Fibroblast of peridontal ligament (primary cell): ENCODE data around the gene PHACTR2.

Experiments used
- DNase-seq: peaks from one replicate; pipeline ENCODE4 v3.0.0-alpha.2; 2010; ENCODE audit errors: extremely low read depth

Gene PHACTR2

DNA sequence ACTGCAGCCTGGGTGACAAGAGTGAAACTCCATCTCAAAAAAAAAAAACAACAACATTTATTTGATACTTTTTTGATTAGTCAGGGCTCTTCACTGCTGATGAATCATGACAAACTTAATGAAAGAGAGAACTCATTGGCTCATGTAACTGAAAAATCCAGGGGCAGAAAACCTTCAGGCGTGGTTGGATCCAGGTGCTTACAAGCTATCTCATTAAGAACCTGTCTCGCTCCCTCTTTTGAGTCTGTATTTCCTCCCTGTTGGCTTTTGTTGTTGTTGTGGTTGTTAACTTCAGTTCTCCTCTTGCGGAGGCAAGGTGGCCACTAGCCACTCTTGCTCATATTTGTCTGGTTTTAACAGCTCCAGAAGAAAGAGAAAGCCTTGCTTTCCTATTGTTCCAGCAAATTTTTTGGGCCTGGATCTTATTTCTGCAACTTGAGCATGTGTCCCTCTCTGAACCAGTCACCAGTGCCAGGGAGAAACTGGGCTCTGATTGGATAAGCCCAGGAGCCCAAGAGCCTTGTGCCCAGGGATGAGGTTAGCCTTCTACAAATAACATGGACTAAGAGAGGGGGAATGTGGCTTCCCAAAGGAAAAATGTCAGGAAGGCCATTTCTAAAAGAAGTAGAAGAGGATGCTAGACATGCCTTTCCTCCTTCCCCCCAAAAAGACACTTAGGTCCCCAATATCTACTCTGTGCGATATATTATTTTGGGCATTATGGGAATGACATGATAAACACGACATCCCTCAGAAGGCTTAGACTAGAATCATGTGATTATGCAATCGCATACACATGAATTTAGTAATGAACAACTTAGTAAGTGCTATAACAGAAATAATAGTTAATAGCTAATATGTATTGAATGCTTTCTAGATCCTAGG, 64.5 kb downstream of the PHACTR2 start:
- no peak for DNase-seq

GRCh38 chr6:143742955-143743255, 65.1 kb downstream of the PHACTR2 start:
- DNase-seq = no peak

DNA sequence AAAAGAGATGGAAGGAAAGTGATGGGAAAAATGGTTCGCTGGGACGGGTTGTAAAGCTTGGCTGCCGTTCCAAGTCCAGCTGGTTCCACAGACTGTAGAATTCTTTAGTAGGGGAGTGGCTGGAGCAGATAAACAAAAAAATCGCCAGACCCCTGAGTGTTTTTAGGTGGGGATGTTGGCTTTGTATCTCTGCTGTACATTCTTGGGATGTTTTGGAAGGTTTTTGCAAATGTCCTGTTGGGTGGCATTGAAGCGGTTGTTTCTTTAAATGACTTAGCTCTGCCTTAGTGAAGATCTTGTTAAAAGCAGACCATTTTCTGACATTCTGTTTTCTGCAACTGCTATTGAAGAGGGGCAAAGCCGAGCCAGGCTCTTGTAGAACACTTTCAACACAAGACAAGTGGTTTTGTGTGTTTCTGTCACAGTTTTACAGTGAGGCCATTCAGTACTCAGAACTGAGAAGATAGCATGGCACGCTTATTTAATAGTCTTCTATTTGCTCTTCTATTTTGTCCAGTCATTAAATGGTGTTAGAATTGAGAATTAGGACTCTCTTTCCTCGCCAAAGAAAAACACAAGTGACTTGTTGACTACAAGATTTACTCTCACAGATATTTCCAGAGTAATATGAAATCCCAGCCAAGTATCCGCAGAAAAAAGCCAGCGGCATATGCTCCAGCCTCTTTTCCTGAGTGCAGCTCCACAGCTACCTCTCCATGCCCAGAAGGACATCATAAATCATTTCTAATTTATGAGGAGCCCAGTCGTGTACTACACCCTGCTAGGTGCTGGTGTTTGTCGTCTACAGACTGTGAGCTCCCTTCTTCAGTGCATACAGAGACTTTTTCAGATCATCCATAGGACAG, 65.8 kb downstream of the PHACTR2 start:
- DNase-seq = no peak

DNA sequence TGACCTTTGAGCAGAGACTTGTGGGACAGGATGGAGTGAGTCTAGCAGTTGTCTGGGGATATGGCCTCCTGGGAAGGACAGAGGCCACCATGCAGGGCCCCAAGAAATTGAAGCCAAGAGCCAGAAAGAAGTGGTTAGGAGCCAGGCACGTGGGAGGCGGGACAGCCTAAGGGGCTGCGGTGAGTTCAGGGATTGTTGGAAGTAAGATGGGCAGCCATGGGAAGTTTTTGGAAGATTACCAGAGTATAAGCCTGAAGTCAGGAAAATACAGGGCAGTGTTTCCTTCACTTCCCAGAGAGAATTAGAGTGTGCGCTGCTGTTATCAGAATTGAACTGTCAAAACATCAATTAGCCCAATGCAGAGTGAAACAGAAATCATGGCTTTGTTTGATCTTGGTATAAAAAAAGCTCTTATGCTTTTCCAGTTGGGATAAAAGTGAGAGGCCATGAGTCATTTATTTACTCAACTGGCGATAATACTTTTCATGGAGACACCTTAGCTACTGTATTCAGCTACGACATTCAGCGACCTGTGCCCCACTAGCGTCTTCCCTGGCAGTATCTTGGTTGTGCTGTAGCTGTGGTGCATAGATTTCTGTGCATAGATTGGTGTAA, 66.9 kb downstream of the PHACTR2 start:
- no peak for DNase-seq

DNA sequence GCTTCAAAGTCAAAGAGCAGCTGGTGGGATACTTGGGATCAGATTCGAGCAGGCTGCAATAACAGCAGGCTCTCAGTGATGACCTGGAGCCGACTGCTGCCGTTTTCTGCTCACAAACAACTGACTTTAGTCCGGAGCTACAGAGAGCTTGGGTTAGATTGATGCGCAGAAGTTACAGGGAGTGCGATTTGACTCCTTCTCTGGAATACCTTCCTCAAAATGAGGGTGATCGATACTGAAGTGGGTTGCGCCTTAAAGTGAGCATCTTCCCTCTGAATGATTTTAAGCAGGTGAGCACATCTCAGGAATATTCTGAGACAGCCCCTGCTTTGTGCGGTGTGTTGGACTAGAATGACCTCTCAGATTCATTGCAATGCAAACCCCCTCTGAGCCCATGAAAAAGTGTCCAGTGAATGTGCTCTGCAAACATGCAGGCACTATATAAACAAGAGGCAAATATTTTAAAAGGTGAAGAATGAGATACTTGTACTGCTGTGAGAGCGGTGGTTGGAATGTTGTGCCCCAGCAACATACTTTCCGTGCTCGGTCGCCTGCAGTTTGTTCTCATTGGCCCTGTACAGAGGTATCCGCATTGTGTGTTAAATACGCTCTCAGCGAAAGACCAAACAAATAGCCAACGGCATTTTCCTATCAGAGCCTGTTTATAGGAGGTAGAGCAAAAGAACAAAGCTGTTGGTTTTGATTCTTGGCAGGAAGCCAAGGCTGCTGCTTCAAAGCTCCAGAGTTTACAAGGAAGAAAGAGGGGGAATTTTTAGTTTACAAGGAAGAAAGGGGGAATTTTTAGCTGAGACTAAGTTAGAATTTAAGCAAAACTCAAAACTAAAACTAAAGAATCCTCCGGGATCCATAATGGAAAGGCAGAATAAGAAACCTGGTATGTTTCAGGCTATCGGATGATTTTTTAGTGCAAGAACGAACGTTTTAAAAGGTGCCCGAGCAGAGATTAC, 67.7 kb downstream of the PHACTR2 start:
- DNase-seq = peak; percentile 46

DNA sequence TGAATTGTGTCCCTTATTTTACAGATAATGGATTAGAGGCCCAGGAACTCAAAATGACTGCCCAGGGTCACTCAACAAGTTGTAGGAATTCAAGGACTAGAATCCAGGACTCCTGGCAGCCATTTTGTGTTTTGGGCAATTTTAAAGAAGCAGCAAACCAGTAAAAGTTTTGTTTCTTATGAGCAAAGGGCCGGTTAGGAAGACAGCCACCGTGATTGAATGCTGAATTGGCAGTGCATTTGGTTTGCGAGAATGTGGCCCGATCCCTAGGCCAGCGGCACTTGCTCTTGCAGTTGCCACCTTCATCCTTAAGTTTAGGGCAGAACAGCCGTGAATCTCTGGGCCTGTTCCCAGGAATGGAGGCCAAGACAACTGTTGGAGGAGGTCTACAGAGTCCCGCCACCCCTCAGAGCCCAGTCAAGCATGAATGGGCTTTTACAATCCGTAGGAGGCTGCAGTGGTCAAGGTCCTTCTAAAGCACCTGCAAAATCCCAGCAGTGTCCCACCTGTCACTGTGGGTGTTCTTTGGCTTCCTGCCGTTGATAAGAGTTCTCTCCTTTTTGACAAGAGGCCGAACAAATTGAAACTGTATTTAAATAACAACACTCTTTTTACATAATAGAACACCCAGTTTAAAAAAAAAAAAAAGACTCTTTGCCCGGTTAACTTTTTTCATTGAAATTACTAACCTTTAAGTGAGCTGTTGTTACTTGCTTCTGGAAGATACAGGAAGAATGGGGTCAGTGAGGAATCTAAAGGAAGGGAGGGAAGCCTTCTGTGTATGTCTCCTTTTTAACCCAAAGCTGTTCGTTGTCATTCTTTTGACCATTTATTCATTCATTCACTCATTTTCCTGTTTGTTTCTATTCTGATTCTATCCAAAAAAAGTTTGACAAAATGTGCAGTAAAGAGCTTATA, 68.7 kb downstream of the PHACTR2 start:
- no peak for DNase-seq

- DNase-seq = no peak
Observed at GRCh38 chr6:143747347-143747842, 69.6 kb downstream of the PHACTR2 start.

DNA sequence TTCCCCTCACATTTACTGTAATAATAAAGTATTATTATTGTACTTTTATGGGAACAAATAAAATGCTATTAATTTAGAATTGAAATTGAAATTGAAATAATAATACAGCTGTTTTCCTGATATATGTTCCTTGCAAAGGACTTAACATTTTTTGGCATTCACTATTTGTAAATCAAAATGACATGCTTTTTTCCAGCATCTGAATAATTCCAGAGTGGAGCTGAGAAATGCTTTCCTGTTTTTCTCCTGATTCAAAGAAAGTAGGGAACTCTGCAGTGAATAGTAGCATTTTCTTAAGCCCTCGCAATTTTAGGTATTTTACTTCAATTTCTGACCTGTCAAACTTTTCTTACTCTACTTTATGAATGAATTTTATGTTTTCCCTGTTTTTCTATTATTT, 72.1 kb downstream of the PHACTR2 start:
- DNase-seq = no peak

GRCh38 chr6:143750877-143751276, 73.1 kb downstream of the PHACTR2 start:
- no peak for DNase-seq

GRCh38 chr6:143752459-143752858, 74.7 kb downstream of the PHACTR2 start:
- DNase-seq = no peak

- no peak for DNase-seq
Observed at GRCh38 chr6:143753678-143754077, 75.9 kb downstream of the PHACTR2 start.

- DNase-seq = peak; percentile 30
Observed at GRCh38 chr6:143754204-143754603, 76.4 kb downstream of the PHACTR2 start.

DNA sequence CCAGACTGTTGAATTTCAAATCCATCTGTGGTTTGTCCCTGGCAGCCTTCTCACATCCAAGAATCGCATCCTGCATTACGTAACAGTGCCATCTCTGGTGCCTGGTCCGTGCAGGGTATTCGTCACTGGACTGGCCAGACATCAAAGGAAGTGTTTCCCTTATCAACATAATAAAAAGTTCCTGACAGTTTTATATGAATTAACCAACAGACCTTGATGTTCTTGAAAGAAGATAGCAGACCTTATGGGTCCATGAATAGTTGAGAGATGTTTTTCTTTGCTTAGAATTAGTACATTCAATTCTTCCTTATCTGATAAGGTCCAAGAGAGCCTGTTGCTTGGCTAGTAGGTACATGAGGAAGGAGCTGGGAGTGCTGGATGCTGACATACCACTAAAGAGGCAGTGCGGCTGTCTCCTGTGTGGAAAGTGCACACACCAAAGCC, 77.6 kb downstream of the PHACTR2 start:
- no peak for DNase-seq

- DNase-seq = no peak
Observed at GRCh38 chr6:143757346-143757832, 79.6 kb downstream of the PHACTR2 start.

DNA sequence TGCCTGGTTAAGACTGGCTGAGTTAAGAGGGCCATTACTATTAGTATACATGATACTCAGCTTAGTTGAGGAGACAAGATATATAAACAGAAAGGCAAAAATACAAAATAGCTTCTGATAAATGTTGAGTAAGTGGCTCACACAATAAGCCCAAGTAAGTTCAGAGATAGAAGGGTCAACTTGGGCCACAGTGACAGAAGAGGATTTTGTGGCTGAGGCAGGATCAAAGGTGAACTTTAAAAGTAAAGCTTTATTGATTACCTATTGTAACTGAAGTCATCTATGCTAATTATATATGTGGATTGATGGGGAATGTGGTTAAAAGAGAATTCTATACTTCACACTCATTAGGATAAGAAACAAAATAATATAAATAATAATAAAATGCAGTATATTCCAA, 80.8 kb downstream of the PHACTR2 start:
- DNase-seq = no peak

DNA sequence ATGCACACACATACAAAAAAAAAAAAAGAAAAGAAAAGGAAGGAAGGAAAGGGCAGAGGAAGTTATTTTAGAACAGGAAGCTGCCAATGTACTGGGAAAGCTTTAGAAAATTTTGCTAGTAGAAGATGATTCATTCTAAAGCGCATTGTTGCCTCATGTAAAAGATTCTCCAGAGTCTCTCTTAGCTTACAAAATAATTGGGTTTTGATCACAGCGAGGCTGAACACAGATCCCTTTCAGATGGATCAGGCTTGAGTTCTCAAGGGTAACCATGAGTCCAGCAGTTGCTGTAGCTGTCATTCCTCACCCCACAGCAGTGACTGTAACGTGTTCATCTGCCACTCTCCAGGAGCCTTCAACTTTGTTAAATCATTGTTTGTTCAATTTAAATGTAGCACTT, 81.9 kb downstream of the PHACTR2 start:
- peak; percentile 56 for DNase-seq

DNA sequence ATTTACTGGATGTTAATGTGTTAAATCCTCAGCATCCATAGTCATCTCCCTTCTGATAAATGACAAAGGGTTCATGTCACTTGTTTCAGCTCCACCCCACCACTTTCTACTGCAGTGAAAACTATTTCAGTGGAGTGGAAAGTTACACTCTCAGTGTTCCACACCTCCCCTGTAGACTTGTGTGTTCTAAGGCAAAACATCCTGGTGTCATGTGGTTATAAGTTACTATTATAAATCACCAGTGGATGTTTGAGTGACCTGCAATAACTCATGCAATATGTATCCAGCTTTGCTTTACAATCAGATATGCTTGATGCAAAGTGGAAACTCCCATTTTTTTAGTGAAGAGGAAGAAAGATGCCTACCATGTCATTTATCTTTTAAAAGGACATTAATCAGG, 83.3 kb downstream of the PHACTR2 start:
- DNase-seq = no peak

- no peak for DNase-seq
Observed at GRCh38 chr6:143762126-143762525, 84.4 kb downstream of the PHACTR2 start.

GRCh38 chr6:143765422-143766184, 87.8 kb downstream of the PHACTR2 start:
- no peak for DNase-seq
